H9 (cell line): ENCODE results near the gene HEPN1. TPM values are rescaled to one million over a fixed set of nuclear protein-coding genes. Genes with fewer than 3 reads are reported as not detected.

ENCODE experiments used
- DNase-seq: peaks from one replicate; pipeline ENCODE4 v3.0.0-alpha.2; 2017
- H2AFZ ChIP-seq: one replicate; pipeline ENCODE4 v1.6.1; 2013; ENCODE audit warnings: mild to moderate bottlenecking, low read length, control low read depth, moderate library complexity
- H2AK5ac ChIP-seq: 2 replicates; pipeline ENCODE4 v1.6.1; 2013; ENCODE audit warnings: low read length, control low read depth, mixed read lengths; ENCODE audit not compliant: insufficient read length
- H2BK120ac ChIP-seq: one replicate; pipeline ENCODE4 v1.6.1; 2013; ENCODE audit warnings: low read depth, mild to moderate bottlenecking, low read length, control low read depth, inconsistent platforms; ENCODE audit not compliant: poor library complexity, severe bottlenecking
- H2BK12ac ChIP-seq: 2 replicates; pipeline ENCODE4 v1.6.1; 2013; ENCODE audit warnings: low read length, control low read depth, mixed read lengths, low read depth; ENCODE audit not compliant: insufficient read length
- H2BK15ac ChIP-seq: 2 replicates; pipeline ENCODE4 v1.6.1; 2013; ENCODE audit warnings: low read depth, low read length, control low read depth
- H2BK20ac ChIP-seq: one replicate; pipeline ENCODE4 v1.6.1; 2013; ENCODE audit warnings: low read depth, mild to moderate bottlenecking, low read length, control low read depth, inconsistent platforms; ENCODE audit not compliant: poor library complexity, severe bottlenecking
- H2BK5ac ChIP-seq: 2 replicates; pipeline ENCODE4 v1.6.1; 2013; ENCODE audit warnings: low read length, control low read depth, mixed read lengths; ENCODE audit not compliant: insufficient read length
- H3K14ac ChIP-seq: 2 replicates; pipeline ENCODE4 v1.6.1; 2013; ENCODE audit warnings: low read length, control low read depth; ENCODE audit not compliant: insufficient read depth
- H3K18ac ChIP-seq: 2 replicates; pipeline ENCODE4 v1.6.1; 2013; ENCODE audit warnings: low read depth, mild to moderate bottlenecking, mixed read lengths, low read length, control low read depth; ENCODE audit not compliant: insufficient read length
- H3K23ac ChIP-seq: 2 replicates; pipeline ENCODE4 v1.6.1; 2013; ENCODE audit warnings: low read length, control low read depth, mixed read lengths, low read depth; ENCODE audit not compliant: insufficient read length
- H3K23me2 ChIP-seq: 2 replicates; pipeline ENCODE4 v1.6.1; 2013; ENCODE audit warnings: low read depth, mild to moderate bottlenecking, mixed read lengths, low read length, control low read depth; ENCODE audit not compliant: insufficient read length, poor library complexity, severe bottlenecking
- H3K27ac ChIP-seq: 2 replicates; pipeline ENCODE4 v1.5.1; 2013; ENCODE audit warnings: low read length, control low read depth, mixed read lengths, low read depth; ENCODE audit not compliant: insufficient read length
- H3K27me3 ChIP-seq: 2 replicates; pipeline ENCODE4 v1.6.1; 2013; ENCODE audit warnings: low read length, control low read depth, inconsistent platforms; ENCODE audit not compliant: insufficient read depth
- H3K4ac ChIP-seq: 2 replicates; pipeline ENCODE4 v1.6.1; 2013; ENCODE audit warnings: low read depth, mild to moderate bottlenecking, control low read depth, inconsistent platforms, low read length, moderate library complexity
- H3K4me1 ChIP-seq: 2 replicates; pipeline ENCODE4 v1.6.1; 2013; ENCODE audit warnings: low read length, control low read depth, inconsistent platforms; ENCODE audit not compliant: insufficient read depth
- H3K4me2 ChIP-seq: 2 replicates; pipeline ENCODE4 v1.6.1; 2013; ENCODE audit warnings: low read length, control low read depth, mixed read lengths; ENCODE audit not compliant: insufficient read length, insufficient read depth
- H3K56ac ChIP-seq: 2 replicates; pipeline ENCODE4 v1.6.1; 2013; ENCODE audit warnings: low read depth, mild to moderate bottlenecking, mixed read lengths, low read length, control low read depth; ENCODE audit not compliant: insufficient read length
- H3K79me1 ChIP-seq: 2 replicates; pipeline ENCODE4 v1.6.1; 2013; ENCODE audit warnings: low read depth, mild to moderate bottlenecking, moderate library complexity, low read length, control low read depth, inconsistent platforms; ENCODE audit not compliant: insufficient read depth, poor library complexity, severe bottlenecking
- H3K79me2 ChIP-seq: 2 replicates; pipeline ENCODE4 v1.6.1; 2013; ENCODE audit warnings: low read length, control low read depth, inconsistent platforms; ENCODE audit not compliant: insufficient read depth
- H3K9ac ChIP-seq: 2 replicates; pipeline ENCODE4 v1.6.1; 2013; ENCODE audit warnings: low read length, control low read depth, mixed read lengths; ENCODE audit not compliant: insufficient read length; ENCODE audit errors: extremely low read depth
- H3K9me3 ChIP-seq: one replicate; pipeline ENCODE4 v1.6.1; 2013; ENCODE audit warnings: low read depth, low read length, inconsistent platforms; ENCODE audit not compliant: control insufficient read depth
- H3T11ph ChIP-seq: one replicate; pipeline ENCODE4 v1.6.1; 2013; ENCODE audit warnings: mild to moderate bottlenecking, low read length, control low read depth, inconsistent platforms
- H4K20me1 ChIP-seq: one replicate; pipeline ENCODE4 v1.6.1; 2013; ENCODE audit not compliant: control insufficient read depth, insufficient read length, insufficient read depth
- H4K5ac ChIP-seq: 2 replicates; pipeline ENCODE4 v1.6.1; 2013; ENCODE audit warnings: low read depth, mild to moderate bottlenecking, mixed read lengths, low read length, control low read depth; ENCODE audit not compliant: insufficient read length
- H4K8ac ChIP-seq: replicated peaks from 2 replicates; pipeline ENCODE4 v1.6.1; 2013; ENCODE audit warnings: low read length, control low read depth, mixed read lengths, low read depth; ENCODE audit not compliant: insufficient read length
- H4K91ac ChIP-seq: 2 replicates; pipeline ENCODE4 v1.6.1; 2013; ENCODE audit warnings: low read depth, mild to moderate bottlenecking, moderate library complexity, mixed read lengths, low read length, control low read depth; ENCODE audit not compliant: insufficient read length
- H3K27ac Mint-ChIP-seq, 3 experiments: 2 replicates in 2 of 3; 3 replicates in 1 of 3; pipeline ENCODE4 v1.8.0; 2020 to 2021; ENCODE audit warnings: mixed read lengths in 3 of 3, mild to moderate bottlenecking in 1 of 3, moderate library complexity in 1 of 3
- H3K27me3 Mint-ChIP-seq: 2 replicates; pipeline ENCODE4 v1.8.0; 2021; ENCODE audit warnings: low read depth, mild to moderate bottlenecking, moderate library complexity, mixed read lengths
- H3K36me3 Mint-ChIP-seq, 3 experiments: 2 replicates in 2 of 3; 3 replicates in 1 of 3; pipeline ENCODE4 v1.8.0; 2020 to 2021; ENCODE audit warnings: low read depth in 3 of 3, mixed read lengths in 3 of 3; ENCODE audit not compliant: insufficient read depth in 1 of 3
- H3K4me1 Mint-ChIP-seq, 2 experiments: 2 replicates each; pipeline ENCODE4 v1.8.0; 2020; ENCODE audit warnings: mixed read lengths in 2 of 2
- H3K4me3 Mint-ChIP-seq, 2 experiments: 2 replicates in 1 of 2; 3 replicates in 1 of 2; pipeline ENCODE4 v1.8.0; 2020 to 2021; ENCODE audit warnings: mild to moderate bottlenecking in 2 of 2, mixed read lengths in 2 of 2, moderate library complexity in 1 of 2
- H3K9me3 Mint-ChIP-seq, 2 experiments: 2 replicates in 1 of 2; 3 replicates in 1 of 2; pipeline ENCODE4 v1.8.0; 2020; ENCODE audit warnings: mild to moderate bottlenecking in 2 of 2, mixed read lengths in 2 of 2, moderate library complexity in 1 of 2
- CTCF ChIP-seq: fragments of 200-600 bp; sonication (generic); conservative IDR thresholded peaks from 3 replicates; pipeline ENCODE4 v1.8.0; 2021; ENCODE audit warnings: antibody characterized with exemption, mild to moderate bottlenecking
- WGBS: extraction: QIAGEN DNeasy Blood & Tissue Kit; methylation state at CpG from one replicate; pipeline ENCODE4 v1.1.7; 2013; ENCODE audit warnings: missing lambda C conversion rate, low lambda C conversion rate, mixed read lengths; ENCODE audit not compliant: insufficient read length; ENCODE audit errors: extremely low coverage; 5-methylcytosine and 5-hydroxymethylcytosine counted together
- total RNA-seq: library from RNA; stranded (reverse); gene quantifications from 2 replicates; pipeline ENCODE4 v1.2.1, GENCODE V29; 2021

Gene HEPN1
- total RNA-seq, 1 experiment from 2014 or later: not detected

GRCh38 chr11:124941703-124942102 is 22.7 kb downstream of the HEPN1 start:
- H3K18ac ChIP-seq: no peak overlapping the region
- no peak overlapping the region for H2BK5ac ChIP-seq
- no peak overlapping the region for H3K4me2 ChIP-seq
- no peak overlapping the region for H2AFZ ChIP-seq
- no peaks in the 10 kb centered on the region for H3K9me3 Mint-ChIP-seq
- H3K27me3 Mint-ChIP-seq: peaks cover 25% of the 10 kb centered on the region
- H4K5ac ChIP-seq: no peak overlapping the region
- H2BK120ac ChIP-seq: no peak overlapping the region
- no peak overlapping the region for H2AK5ac ChIP-seq
- H3K4me1 Mint-ChIP-seq: peaks cover 0 to 9% of the 10 kb centered on the region in 2 experiments; a peak in 1 of 4 replicates
- H3K9ac ChIP-seq: no peak overlapping the region
- no peak overlapping the region for H2BK20ac ChIP-seq
- H3K23me2 ChIP-seq: no peaks in the 10 kb centered on the region
- H3K56ac ChIP-seq: no peak overlapping the region
- H3K79me1 ChIP-seq: no peaks in the 10 kb centered on the region
- H3K23ac ChIP-seq: no peak overlapping the region
- H3K4me1 ChIP-seq: no peaks in the 10 kb centered on the region
- no peak overlapping the region for H3K27ac Mint-ChIP-seq
- TF ChIP-seq CTCF: no peak
- no peak for DNase-seq
- no CpG with 5 or more reads among the region's 1 CpG for WGBS
- no peak overlapping the region for H4K8ac ChIP-seq
- no peaks in the 10 kb centered on the region for H3K27me3 ChIP-seq
- no peaks in the 10 kb centered on the region for H3K79me2 ChIP-seq
- no peaks in the 10 kb centered on the region for H3K36me3 Mint-ChIP-seq
- no peak overlapping the region for H3T11ph ChIP-seq
- H3K4ac ChIP-seq: no peak overlapping the region
- no peak overlapping the region for H4K91ac ChIP-seq
- H3K14ac ChIP-seq: no peak overlapping the region
- H4K20me1 ChIP-seq: no peaks in the 10 kb centered on the region
- no peaks in the 10 kb centered on the region for H3K9me3 ChIP-seq
- H3K27ac ChIP-seq: no peak overlapping the region
- H2BK15ac ChIP-seq: no peak overlapping the region
- H2BK12ac ChIP-seq: no peak overlapping the region
- no peak overlapping the region for H3K4me3 Mint-ChIP-seq
